ENCODE results near the gene ARHGEF33. TPM values are rescaled to one million over a fixed set of nuclear protein-coding genes. Genes with fewer than 3 reads are reported as not detected.

Gene ARHGEF33
- total RNA-seq, 1 donor from 2014 or later, result 2.5 TPM

- no peak overlapping the region for H3K4me2 ChIP-seq
- Mint-ChIP-seq H3K4me1 (no peaks in the 10 kb centered on the region), H3K9me3 (no peaks in the 10 kb centered on the region), H3K4me3 (no peak overlapping the region), H3K27me3 (ENCODE audit: insufficient read depth, low read depth) (no peaks in the 10 kb centered on the region), H3K36me3 (no peaks in the 10 kb centered on the region), H3K27ac (no peak overlapping the region)
- no peak for DNase-seq (ENCODE audit: low spot score)
- no peak overlapping the region for H3K9ac ChIP-seq
- H3K27ac ChIP-seq, result no peak overlapping the region
- H3K27me3 ChIP-seq, result no peaks in the 10 kb centered on the region
- TF ChIP-seq CTCF (IDR thresholded peaks at IDR 0.05), result no peak
- TF ChIP-seq EZH2phosphoT487 (IDR thresholded peaks at IDR 0.05), result no peak
- TF ChIP-seq EZH2 (IDR thresholded peaks at IDR 0.05), result no peak
- H3K4me3 ChIP-seq, result no peak overlapping the region
- no peaks in the 10 kb centered on the region for H3F3A ChIP-seq (ENCODE audit: low read depth)
- peaks cover 8% of the 10 kb centered on the region for H3K4me1 ChIP-seq
- no peaks in the 10 kb centered on the region for H3K9me3 ChIP-seq (ENCODE audit: low read depth)
- no peaks in the 10 kb centered on the region for H4K20me1 ChIP-seq (ENCODE audit: low read depth)
- H2AFZ ChIP-seq (replicated peaks), result no peak overlapping the region
- H3K79me2 ChIP-seq (ENCODE audit: low read depth), result no peaks in the 10 kb centered on the region
- peaks cover 22% of the 10 kb centered on the region for H3K36me3 ChIP-seq
Observed at GRCh38 chr2:39017334-39017733, 127.7 kb downstream of the ARHGEF33 start.

- no peaks in the 10 kb centered on the region for H3K9me3 Mint-ChIP-seq
- no peak for TF ChIP-seq CTCF (IDR thresholded peaks at IDR 0.05)
- no peak for TF ChIP-seq EZH2phosphoT487 (IDR thresholded peaks at IDR 0.05)
- TF ChIP-seq EZH2 (IDR thresholded peaks at IDR 0.05), result no peak
- no peaks in the 10 kb centered on the region for H3K4me1 Mint-ChIP-seq
- no peak overlapping the region for H3K4me3 ChIP-seq
- no peak overlapping the region for H3K9ac ChIP-seq
- no peaks in the 10 kb centered on the region for H3K36me3 Mint-ChIP-seq
- H3K9me3 ChIP-seq (ENCODE audit: low read depth), result no peaks in the 10 kb centered on the region
- H3K4me3 Mint-ChIP-seq, result no peak overlapping the region
- H2AFZ ChIP-seq (replicated peaks), result no peak overlapping the region
- H3K27ac Mint-ChIP-seq, result no peak overlapping the region
- no peak overlapping the region for H3K4me2 ChIP-seq
- no peak overlapping the region for H3K27ac ChIP-seq
- peaks cover 17% of the 10 kb centered on the region for H3K36me3 ChIP-seq
- DNase-seq (ENCODE audit: low spot score), result no peak
- H3K27me3 ChIP-seq, result no peaks in the 10 kb centered on the region
- H3K4me1 ChIP-seq, result peaks cover 8% of the 10 kb centered on the region
- no peaks in the 10 kb centered on the region for H3K79me2 ChIP-seq (ENCODE audit: low read depth)
- H3K27me3 Mint-ChIP-seq (ENCODE audit: insufficient read depth, low read depth), result no peaks in the 10 kb centered on the region
- H3F3A ChIP-seq (ENCODE audit: low read depth), result peaks cover 10% of the 10 kb centered on the region
- H4K20me1 ChIP-seq (ENCODE audit: low read depth), result no peaks in the 10 kb centered on the region
Observed at GRCh38 chr2:39018638-39019037, 129.0 kb downstream of the ARHGEF33 start.

- H3K9me3 Mint-ChIP-seq, result no peaks in the 10 kb centered on the region
- TF ChIP-seq EZH2phosphoT487 (IDR thresholded peaks at IDR 0.05) (no peak), EZH2 (IDR thresholded peaks at IDR 0.05) (no peak), CTCF (IDR thresholded peaks at IDR 0.05) (no peak)
- no peak for DNase-seq (ENCODE audit: low spot score)
- no peaks in the 10 kb centered on the region for H3K36me3 Mint-ChIP-seq
- H3K4me3 Mint-ChIP-seq, result no peak overlapping the region
- no peak overlapping the region for H3K27ac Mint-ChIP-seq
- Histone ChIP-seq H3K4me2 (no peak overlapping the region), H4K20me1 (ENCODE audit: low read depth) (no peaks in the 10 kb centered on the region), H3F3A (ENCODE audit: low read depth) (peaks cover 13% of the 10 kb centered on the region), H3K9ac (no peak overlapping the region), H3K4me1 (peaks cover 5% of the 10 kb centered on the region), H2AFZ (replicated peaks) (no peak overlapping the region), H3K79me2 (ENCODE audit: low read depth) (no peaks in the 10 kb centered on the region), H3K9me3 (ENCODE audit: low read depth) (no peaks in the 10 kb centered on the region), H3K27me3 (no peaks in the 10 kb centered on the region), H3K4me3 (no peak overlapping the region), H3K27ac (no peak overlapping the region), H3K36me3 (peaks cover 13% of the 10 kb centered on the region)
- no peaks in the 10 kb centered on the region for H3K27me3 Mint-ChIP-seq (ENCODE audit: insufficient read depth, low read depth)
- H3K4me1 Mint-ChIP-seq, result no peaks in the 10 kb centered on the region
Observed at GRCh38 chr2:39020383-39020782, 130.7 kb downstream of the ARHGEF33 start.

Measured in neural progenitor cell (in vitro differentiated cells).